Stimulated activated CD4-positive, alpha-beta T cell treated with anti-CD3 and anti-CD28 coated beads, Interleukin-1b, Interleukin-23, amount 100 ng/mL, for 1 hour (primary cell): ENCODE results near the gene ST8SIA1.

Source experiments
- DNase-seq, 2 donors: peaks; one replicate each; pipeline ENCODE4 v3.0.0-alpha.2; 2020; ENCODE audit warnings: low read depth in 2 of 2

ST8SIA1 gene

DNA sequence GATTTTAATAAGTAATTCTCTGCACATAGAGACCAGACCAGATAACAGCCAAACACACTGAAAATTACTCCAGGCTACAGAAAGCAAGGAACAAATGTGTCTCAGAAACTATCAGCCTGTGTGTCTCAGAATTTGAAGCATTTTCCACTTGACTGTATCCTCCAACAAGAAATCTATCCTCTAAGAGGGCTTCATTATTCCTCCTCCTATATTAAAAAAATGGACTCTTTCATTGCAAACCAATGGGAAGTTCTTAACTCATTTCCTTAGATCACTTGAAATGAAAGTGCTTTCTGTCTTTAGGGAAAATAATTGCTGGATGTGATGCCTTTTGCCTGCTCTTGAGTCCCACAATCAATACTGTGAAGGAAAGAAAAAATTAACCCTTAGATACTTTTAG is 2.3 kb downstream of the ST8SIA1 start:
- no peak for DNase-seq

DNA sequence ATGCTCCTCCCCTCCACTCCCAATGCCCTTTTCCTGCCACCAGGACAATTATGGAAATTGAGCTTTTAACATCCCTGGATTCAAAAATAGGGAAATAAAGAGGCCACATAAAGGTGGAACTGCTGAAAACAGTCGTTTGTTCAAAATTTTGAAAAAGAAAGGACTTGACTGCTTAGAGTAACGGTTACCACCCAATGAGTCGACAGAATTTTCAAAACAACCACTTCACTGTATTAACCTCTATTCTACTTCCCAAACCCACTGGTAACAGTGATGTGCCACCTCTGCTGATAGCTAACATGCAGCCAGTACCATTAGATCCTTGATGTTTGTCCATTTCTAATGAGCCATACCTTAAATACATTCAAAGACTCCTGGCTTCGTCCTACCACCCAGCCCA is 4.9 kb downstream of the ST8SIA1 start:
- DNase-seq = no peak

DNA sequence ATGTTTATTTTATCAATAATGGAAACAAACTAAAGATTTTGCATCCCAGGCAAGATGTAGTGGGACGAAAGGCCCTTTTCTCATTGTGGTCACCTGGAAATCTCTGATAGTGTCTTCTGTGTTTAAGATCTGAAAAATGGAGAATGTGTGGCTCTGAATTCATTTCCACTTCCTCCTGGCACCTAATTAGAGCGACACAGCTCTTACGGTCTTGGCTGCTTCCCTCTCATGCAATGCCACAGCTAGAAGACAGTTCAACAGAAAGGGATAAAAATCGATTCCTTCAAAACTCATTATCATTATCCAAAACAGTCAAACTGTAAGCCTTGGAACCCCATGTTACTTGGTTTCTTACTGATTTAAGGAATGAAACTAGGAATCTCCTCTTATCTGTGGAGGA is 9.3 kb downstream of the ST8SIA1 start:
- DNase-seq = no peak

DNA sequence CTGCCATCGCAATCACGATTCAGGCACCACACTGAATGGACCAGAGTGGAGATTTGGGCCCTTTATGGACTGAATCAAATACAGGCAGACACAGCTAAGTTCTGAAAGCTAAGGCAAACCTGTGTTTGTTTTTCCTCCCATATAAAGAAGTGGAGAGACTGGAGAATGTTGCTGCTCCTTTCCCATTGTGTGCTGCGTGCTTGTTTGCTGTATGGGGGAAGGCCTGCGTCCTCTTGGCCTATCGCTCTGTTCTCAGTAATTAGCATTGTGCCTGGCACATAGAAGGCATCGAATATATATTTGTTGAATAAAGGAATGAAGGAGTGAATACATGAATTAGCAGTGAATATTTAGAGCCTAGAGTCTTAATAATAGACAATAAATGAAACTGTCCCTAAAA is 12.4 kb downstream of the ST8SIA1 start:
- no peak for DNase-seq

DNA sequence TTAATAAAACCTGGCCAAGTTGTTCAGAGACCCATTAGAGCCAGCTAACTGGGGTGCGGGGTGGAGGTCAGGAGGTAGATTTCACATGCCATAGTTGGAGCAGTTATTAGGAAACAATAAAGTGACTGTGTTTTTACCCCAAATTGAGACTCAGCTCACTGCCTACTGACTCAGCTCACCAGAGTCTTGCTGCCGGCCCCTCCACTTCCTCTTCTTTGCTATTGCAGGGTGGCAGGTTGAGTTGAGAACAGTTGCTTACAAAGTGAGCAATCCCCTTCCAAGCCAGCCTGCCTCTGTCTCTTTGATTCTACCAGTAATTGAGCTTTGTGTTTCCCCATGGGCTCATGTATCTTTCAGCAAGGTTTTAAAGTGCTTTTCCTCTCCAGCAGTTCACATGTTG is 12.9 kb downstream of the ST8SIA1 start:
- no peak for DNase-seq

DNA sequence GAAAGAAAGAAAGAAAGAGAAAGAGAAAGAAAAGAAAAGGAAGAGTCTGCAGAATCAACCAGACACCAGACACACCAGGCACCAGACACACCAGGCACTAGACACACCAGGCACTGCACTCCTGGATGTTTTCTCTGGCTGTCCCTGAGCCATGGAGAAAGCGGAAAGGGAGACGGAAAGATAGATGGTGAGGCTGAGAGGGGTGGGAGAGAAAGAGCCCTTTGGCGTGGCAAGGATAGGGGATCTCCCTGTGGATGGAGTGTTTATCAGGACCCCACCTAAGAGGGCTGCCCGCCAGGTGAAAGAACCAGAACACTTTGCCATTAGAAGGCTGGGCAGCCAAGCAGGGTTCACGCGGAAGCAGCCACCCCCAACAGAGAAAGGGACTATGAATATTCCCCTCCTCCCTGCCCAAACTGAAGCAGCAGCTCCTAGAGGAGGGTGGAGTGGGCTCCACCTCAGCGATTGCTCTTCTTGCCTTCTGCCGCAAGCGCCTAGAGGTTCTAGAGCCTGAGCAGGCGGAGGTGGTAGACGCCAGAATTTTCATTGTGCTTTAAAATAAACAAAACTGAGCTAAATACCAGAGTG is 13.4 kb downstream of the ST8SIA1 start:
- no peak for DNase-seq

DNA sequence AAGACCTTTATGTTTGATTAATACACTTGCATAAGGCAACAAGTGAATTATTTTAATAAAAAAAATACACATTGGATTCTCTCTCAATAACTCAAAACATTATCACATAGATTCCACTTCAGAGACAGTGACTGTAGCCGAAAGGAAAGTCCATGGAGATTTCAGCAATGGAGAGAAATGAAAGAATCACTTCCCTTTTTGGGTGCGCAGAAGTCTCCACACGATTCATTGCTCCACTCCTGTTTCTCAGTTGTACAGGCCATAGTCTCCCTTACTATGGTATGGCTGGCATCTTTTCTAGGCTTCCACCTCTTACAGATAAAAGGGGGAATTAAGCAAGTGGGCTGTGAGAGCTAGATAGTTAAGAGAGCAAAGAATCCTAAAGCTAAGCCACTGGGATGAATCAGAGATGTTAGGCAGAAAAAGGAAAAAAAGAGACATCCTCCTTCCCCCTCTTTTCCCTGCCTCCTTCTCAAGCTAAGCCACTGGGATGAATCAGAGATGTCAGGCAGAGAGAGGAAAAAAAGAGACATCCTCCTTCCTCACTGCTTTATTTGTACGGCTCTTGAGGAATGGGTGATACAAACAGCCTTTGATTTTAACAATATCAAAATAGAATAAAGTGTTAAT is 16.3 kb downstream of the ST8SIA1 start:
- DNase-seq = no peak

DNA sequence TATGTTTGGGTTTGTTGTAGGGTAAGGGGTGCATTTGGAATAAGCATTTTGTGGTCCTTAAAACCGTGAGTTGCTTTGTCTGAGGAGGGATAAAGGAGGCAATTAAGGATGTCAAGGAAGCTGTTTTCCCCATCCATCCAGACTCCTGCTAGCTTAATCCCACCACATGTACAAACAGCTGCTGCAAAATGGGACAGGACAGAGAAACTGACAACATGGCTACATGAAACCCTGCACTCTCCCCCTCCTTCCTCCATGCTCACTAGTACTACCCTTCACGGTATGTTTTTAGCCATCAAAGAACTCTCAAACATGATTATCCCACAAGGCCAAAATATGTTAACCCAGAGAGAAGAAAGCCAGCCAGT is 20.6 kb downstream of the ST8SIA1 start:
- no peak for DNase-seq

DNA sequence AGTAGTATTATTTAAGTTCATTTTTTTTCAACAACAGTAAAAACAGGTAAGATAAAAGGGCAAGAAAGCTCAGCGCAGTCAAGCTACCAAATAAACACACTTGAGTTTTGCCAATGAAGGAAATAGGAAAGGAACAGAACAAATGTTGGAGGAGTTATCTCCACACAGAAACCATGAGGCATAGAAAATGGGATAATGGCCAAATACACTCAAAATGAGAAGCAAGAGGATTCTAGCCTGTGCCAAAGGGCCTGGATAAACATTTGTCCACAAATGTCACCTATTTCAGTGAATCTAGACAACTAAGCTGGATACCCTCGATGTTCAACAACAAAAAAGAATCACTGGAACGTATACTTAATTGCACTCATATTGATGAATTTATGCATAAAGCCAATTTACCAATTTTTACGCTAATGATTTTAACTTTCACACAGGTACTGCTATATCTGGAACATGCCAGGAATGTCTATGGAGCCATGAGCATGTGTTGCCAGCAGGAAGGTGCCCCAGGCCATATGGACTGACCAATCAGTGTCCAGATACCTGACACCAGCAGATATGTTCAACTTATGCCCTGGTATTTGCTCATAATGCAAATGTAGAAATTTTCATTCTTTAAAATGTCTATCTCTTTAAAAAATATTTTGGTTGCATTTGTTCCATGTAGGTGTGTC is 21.1 kb downstream of the ST8SIA1 start:
- DNase-seq = no peak

DNA sequence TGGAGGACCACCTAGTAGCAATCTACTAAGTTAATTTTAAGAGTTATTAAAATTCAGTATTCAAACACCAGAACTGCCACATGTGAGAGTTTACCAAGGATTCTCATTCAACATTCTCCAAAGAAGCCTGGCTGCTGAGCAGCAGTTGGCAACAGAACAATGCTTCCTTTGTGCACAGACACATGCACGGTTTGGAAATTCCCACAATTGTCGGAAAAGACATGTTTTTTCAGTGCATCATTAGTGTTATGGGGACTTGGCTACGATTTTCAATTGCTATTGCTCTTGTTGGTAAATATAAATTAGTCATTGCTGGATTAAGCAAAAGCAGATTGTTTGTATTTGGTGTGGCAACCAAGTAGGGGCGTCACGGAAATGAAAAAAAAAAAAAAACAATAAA is 22.2 kb downstream of the ST8SIA1 start:
- DNase-seq = no peak

DNA sequence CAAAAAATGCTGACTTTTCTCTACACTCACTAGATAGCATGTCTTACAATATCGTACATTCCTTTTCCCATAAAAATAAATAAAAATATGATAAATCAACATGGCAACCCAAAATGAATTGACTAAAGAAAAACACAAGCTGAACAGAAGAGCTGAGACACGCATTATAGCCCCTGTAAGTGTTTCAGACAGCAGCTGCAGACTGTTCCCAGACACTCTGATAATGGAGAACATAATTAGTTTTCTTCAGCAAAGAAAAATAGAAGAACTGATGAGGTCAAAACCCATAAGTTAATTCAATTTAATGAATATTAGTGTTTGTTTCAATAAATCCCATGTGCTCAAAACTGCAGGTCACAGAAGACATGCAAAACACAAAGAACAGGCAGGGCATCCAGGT is 23.8 kb downstream of the ST8SIA1 start:
- no peak for DNase-seq

DNA sequence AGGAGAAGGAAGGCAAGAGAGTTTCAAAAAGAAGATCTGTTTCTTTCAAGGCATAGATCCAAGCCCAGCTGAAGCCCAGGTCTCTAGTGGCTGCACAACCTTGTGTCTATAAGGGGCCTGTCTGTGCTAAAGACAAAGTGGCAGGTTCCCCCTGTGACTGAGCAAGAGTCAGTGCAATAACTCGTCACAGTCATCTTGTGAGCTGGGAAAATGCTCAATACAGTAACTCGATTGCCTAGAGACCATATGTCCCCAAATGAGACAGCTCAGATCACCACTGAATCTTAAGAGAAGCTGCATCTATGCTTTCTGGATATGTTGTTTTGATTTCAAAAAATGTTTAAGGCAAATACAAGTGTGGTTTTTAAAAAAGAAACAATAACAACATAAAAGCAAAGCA is 24.2 kb downstream of the ST8SIA1 start:
- no peak for DNase-seq

DNA sequence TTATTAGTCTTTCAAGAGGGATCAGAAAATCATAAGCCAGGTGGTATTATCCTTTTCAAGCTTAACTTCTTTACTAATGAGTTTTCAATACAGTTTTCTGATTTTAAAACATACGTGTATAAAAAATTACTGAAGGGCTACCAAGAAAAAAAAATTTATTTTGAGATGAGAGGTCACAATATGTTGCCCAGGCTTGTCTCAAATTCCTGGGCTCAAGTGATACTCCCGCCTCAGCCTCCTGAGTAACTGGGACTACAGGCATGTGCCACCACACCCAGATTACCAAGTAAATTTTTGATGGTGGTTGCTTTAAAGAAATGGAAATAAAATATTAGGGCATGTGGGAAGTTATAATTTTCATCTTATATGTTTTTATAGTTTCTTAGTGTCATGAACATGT is 26.7 kb downstream of the ST8SIA1 start:
- no peak for DNase-seq

DNA sequence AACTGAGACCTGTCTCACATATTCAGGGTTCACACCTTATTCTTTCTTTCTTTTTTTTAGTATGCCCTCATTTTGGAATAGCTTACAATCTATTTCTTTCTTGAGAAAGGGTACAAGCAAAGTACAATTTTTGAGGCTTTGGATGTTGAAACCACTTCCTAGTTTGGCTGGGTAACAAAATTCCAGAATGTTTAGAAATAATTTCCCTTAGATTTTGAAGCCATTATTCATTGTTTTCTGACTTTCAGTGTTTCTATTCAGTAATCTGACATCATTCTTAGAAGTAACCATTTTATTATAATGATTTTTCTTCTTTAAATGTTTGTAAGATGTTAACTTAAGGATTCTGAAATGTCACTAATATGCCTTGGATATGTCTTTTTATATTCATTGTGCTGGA is 28.2 kb downstream of the ST8SIA1 start:
- DNase-seq = no peak

DNA sequence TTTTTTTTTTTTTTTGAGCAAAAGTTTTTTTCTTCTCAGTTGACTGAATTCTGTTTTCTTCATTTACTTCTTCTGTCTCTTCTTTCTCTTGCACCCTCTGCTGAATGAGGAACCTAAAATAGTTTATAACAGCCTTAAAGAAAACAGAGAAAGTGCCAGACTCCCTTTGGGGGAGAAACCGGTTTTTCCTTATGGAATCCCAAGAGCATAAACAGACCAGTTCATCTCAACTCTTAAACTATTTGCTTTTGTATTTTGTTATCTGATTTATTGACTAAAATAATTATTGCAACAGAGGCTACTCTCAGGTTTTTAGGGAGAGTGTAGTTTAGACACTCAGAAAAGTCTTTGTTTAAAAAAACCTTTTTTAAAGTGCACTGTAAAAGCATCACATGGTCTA is 30.2 kb downstream of the ST8SIA1 start:
- DNase-seq = no peak

DNA sequence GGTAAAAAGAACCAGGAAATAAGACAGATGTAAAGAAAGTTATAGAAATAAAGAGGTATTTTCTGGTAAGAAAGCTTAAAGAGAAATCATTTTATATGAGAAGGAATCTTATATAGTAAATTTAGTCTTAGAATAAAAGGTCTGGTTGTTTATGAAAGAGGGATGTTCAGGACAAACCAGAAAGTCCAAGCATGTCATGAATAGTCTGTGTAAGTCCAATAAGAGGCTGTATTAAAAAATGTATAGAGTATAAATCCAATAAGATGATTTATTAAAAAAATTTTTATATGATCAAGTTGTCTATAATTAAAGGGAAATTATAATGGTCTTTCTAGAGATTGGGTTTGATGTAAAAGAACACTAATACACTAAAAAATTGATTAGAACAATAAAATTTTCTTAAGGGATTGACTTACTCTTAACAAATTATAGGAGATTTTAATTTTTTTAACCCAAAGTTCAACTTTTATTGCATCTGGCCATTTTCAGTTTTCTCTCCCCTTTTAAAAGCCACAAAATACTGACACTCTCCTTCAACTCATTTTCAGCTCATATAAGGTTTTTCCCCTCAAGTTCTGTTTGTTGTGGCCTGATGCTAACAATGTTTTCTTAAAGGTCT is 35.1 kb downstream of the ST8SIA1 start:
- no peak for DNase-seq

DNA sequence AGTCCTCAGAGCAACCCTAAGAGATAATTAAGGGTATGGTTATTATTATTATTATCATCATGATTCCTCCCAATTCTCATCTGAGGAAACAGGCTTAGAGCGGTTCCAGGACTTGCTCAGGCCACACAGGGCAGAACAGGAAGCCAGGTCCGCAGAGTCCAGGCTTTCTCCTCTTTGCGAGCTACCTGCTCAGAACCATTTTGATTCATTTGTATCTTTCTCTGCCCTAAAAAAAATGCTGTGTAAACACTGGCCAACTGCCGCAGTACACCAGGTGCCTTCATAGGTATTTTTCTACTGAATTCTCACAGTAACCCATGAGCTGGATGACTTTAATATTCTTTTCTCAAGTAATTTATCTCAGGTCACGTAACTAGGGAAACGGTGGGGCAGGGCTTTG is 45.3 kb downstream of the ST8SIA1 start:
- no peak for DNase-seq

DNA sequence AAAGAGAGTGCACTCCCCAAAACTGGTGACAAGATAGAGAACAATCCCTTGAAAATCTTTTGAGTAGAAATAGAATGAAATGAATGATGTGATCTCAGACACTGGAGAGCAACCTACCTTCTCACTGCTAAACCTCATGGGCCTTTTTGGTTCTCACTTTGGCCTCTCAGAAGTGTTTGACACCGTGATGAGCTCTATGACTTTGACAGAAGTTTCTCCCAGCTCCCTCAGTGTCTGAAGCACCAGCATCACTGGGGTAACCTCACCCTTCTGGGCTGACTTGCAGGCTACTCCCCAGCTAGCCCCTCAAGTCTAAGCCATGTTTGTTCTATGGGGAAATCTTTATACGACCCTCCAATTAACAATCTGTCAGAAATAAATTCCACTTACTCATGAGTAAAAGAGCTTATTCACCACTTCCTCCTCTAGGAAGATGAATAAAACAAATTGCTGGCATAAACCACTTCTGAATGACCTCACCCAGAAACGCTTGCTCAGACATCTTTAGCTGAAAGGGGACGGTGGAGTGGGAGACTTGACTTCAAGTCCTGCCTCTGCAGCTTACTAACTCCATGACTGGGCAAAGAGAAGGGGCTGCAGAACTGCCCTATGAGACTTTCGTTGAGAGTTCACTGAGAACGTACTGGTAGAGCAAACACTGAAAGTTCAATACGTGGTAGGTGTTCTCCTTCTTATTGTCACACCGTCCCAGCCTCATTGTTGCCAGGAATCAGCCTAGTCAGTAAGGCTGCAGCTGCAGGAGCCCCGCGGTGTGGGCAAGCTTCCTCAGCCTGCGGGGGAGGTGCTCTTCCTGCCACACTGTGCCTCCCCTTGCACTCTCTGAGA is 46.5 kb downstream of the ST8SIA1 start:
- no peak for DNase-seq

DNA sequence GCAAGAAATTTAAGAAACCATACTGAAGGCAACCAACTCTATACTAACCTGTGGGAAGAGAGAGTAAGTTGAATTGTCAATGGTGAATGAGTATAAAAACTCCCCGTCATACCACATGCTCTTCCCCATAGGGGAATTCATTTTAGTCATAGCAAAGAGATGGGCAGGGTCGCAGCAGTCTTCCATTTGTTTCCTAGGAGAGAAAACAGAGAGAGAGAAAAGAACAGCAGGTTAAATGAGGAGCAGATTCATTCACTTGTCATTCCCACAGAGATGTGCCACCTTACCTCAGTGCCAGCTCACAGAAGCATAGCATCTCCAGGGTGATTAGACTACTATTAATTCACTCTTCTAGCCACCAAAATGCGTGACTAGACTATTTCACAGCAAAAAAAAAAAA is 47.4 kb downstream of the ST8SIA1 start:
- DNase-seq = no peak

DNA sequence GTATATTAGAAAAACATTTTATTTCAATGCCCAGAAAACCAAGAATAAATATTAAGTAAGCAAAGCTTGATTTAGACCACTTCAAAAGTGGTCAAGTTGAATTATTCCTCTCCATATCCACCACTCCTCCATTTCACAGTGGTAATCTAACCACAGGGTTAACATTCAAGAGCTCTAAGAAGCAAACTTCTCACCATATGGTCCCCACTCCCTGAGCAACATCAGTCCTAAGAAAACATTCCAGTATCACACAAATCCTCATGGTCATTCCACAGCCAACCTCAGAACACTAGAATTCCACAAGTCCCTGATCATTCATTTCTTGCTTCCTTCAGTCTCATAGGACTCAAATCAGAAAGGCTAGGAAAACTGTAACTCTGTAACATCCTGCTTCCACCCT is 47.9 kb downstream of the ST8SIA1 start:
- DNase-seq = no peak

DNA sequence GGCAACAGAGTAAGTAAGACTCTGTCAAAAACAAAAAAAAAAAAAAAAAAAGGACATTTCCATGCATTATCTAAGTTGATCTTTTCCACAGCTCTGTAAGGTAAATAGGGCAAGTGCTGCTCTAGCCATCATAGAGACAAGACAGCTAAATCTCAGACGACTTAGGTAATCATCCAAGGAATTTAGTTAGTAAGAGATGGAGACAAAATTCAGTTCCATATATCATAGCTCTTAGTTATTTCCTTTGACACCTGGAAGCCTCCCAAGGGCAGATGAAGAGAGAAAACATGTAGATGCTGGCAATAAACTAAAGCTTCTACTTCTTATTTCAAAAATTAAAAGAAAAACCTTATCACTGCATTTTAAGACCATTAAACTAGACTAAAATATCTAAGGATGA is 48.7 kb downstream of the ST8SIA1 start:
- DNase-seq = no peak

DNA sequence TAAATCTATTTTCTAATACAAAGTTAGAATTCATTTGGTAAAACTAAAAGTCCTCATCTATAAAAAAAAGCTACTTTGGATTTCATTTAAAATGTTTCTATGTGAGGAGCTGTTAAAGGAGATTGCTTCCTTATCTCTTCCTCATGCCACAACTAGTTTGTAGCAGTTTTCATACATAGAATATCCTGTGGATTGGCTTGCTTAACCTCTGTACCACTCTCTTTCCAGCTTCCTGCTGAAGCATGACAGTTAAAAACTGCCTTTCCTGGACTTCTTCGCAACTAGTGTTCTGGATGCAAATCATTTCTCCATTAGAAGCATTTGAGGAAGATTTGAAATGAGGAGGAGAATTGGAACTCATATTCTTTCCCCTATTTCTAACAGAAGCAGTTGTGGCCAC is 49.6 kb downstream of the ST8SIA1 start:
- DNase-seq = no peak
